Measurements from ENCODE around the gene MXD4.

The MXD4 gene

GRCh38 chr4:2261110-2261852, 628 bp downstream of the MXD4 start:
- peak in 1 of 2 experiments; percentile 61 for DNase-seq

GRCh38 chr4:2260344-2261109, 1.4 kb downstream of the MXD4 start:
- no peak for DNase-seq

DNA sequence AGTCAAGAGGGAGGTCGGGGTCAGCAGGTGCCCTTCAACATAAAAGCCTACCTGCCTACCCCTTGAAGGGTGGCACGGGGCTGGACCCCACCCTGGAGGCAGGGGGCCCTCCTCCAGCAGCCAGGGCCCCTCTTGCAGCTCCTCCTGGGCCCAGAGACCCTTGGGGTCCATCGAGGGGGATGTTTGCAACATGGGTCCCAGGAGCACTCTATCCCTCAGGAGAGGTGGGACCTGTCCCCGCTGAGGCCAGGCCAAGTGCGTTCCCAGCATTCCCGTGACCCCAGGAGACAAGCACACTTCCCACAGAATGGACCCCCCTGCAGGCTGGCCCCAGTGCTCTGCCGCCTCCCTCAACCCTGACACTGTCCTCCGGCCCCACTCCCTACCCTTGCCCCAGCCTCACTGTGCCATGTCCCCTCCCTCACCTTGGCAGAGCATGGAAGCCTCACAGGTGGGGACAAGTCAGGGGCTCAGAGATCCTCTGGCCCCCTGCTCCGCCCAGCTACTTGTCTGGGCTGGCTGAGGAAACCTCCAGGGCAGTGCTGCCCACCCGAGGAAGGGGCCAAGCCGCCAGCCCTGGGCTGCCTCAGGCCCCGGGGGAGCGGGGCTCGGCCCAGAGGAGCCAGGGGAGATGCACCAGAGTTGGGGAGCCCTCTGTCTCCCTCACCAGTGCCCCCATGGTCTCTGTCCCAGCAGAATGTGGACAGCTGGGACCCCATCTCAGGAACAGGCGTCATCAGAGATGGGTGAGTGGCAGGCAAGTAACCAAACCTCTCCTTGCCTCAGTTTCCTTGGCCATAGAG, 2.2 kb downstream of the MXD4 start:
- DNase-seq, result no peak

DNA sequence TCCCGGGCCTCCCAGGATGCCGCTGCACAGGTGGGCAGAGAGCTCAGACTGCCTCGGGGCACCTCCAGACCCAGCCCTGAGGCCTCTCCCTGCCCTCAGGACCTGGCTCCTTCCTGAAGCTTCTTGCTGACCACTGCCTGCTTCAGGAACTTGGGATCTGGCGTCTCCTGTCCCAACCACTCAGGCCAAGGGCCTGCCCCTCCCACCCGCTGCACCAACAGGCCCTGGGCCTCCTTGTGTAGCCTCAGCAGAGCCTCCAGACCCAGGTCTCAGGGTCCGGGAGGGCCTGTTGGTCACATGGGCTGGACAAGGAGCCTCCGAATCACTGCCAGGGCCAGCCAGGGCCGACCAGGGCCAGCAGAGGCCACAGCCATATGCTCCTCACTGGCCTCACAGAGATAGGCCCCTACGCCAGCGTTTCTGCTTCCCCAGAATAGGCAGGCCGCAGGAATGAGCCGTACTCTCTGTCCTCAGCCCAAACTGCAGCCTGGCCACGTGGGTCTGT, 2.8 kb downstream of the MXD4 start:
- no peak for DNase-seq

DNA sequence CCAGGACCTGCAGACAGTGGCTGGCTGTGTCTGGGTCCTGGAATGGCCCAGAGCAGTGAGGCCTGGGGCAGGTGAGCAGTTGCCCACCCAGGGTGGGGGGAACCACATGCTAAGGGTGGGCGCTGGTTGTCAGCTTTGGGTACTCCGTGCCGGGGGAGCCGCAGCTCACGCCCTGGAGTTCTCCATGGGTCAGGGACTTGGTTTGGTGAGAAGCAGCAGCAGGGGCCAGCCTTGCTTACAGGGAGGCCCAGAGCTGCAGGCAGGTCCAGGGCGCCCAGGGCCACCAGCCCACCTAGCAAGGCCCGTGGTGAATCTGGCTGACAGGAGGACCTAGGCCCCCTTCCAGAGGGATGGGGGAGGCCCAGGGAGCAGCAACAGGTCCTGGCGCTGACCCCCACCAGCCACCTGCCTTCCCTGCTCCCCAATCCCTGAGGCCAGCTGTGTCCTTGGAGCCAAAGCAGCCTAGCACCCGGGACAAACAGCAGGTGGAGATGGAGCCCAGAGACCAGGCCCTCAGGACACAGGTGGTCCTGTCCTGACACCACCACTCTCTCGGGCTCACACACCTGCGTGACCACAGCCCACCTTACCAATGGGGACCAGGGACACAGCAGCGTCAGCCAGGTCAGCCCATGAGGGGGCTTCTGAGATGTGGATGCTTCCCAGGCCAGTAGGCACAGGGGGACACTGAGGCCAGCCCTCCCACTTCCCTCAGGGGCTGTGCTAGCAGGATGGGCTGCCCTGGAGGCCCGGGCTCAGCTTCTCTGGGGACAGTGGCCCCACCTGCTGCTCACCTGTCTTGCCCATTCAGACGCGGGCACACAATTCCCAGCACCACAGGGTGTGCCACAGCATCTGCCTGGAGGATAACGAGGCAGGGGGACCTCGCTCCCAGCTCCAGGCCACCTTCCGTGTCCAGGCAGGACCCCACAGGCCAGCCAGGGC, 3.5 kb downstream of the MXD4 start:
- DNase-seq, result no peak

DNA sequence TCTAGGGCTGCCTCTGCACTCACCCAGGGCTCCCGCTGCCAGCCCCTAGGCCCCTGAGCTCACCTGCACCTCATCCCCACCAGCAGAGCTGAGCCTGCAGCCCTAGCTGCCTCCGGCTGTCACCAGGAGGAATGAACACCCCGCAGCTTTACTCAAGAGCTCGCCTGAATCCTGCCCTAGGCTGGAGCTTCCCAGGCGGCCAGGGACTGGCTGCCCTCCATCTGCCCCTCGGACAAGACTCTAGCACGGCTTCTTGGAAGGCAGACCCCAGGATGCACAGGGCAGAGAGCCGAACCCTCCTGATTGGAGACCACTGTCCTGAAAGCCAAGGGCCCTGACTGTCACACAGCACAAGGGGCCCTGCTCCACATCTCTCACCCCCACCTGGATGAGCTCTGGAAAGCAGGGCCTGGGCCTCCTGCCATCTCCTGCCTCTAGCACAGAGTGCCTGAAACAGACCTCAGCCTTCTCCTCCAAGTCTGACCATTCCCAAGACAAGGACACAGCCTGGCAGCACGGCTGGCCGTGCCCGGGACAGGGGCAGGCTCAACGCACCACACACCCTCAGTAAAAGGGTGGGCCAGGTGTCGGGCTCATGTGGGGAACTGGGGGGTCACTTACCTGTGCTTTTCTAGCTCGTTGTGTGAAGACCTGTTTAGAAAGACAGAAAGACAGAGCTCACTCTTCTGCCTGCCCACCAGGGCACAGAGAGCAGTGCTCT, 4.4 kb downstream of the MXD4 start:
- DNase-seq, result no peak

DNA sequence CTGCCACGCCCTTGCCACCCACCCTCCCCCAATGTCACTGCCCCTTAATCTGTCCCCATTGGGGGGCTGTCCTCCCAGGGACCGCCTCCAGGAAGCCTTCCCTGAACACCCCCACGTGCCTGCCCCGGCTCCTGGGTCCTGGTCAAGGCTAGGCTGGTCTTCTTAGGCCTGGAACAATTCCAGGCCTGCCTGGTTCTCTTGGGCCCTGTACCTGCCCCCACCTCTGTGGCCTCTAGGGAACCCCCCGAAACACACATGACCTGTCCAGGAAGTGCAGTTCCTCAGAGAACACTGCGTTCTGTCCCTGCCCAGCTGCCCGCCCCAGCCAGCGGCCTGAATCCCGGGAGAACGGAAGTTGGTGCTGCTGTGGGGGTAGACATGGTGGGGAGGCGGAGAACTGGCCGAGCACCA, 5.1 kb downstream of the MXD4 start:
- no peak for DNase-seq

DNA sequence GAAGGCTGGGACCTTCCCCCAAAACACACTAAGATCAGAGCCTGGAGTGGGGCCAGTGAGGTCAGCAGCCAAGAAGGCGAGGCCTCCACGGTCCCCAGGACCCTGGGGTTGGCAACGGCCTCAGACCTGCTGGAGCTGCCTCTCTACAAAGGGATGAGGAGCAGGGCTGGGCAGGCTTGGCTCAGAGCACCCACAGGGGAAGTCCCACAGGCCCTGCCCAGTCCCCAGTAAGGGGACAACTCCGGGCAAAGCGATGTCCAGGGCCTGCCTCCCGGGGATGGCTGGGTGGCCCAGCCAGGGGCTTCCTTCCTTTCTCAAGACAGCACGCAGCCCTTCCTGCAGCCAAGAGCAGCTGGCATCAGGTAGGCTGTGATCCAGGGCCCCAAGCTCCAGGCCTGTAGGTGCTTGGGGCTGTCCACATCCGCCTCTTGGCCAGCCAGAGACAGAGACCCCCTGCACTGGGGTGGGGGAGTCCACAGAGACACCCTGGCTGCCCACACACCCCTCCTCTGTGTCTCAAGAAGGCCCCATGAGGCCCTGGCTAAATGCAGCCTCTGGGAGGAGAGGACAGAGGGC, 5.7 kb downstream of the MXD4 start:
- DNase-seq, result no peak

- no peak for DNase-seq
These were observed 6.3 kb downstream of the MXD4 start for GRCh38 chr4:2255501-2256155.

GRCh38 chr4:2254665-2255500, 7.0 kb downstream of the MXD4 start:
- DNase-seq, result no peak

DNA sequence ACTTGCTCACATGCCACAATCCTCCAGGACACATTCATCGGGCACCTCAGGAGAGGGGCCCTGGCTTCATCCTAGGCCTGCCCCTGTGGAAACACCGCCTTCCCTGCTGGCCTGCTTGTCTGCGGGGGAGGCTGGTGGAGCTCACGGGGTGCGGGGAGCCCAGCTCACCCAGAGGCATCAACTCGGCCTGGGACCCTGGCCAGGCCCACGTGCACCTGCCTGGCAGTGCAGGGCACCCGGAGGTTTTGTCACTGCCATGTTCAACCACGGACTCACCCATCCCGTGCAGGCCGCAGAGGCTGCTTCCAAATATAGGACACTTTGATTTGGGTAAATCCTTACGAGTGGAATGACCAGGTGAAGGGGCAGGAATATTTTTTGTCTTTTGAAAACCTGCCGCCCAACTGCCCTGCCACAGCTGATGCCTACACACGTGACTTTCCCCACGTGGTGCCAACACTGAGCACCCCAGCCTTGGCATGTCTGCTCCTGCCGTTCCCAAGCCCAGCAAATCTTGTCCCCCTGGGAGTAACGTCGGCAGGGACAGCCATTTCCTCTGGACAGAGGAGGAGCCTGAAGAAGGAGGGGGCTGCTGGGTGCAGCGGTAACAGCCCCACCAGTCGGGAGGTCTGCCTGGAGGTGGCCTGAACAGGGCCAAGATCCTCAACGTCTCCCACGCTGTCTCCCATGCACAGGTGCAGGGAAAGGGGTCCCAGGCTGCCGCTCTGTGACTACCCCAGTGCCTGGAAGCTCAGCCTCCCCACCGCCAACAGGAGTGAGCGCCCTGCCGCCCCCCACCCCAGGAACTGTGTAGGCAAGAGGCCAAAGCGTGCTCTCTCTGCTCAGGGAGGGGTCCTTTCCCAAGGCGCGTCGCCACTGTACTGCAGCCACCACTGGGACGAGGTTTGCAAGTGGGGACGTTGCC, 8.5 kb downstream of the MXD4 start:
- no peak for DNase-seq

DNA sequence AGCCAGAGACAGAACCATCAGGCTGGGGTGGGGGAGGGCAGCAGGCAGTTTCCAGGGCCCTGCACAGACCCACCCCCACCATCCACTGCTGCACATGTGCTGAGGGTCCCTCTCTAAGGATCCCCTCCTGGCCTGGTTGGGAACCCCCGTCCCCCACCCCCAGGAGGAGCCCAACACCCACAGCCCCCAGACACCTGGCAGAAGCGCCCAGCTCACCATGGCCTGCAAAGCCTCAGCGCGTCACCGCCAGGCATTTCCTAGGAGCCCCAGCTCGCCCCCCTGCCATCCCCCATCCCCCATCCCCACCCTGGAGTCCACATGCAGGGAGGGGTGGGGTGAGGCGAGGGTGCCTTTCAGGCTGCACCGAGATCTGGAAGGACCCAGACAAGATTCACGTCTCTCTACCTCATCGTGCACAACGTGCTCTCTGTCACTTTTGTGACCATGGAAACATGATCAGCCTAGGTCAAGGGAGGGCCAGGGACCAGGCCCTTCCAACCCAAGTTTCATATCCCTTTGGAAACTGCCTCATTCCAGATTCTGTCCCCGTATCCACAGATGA, 9.3 kb downstream of the MXD4 start:
- no peak for DNase-seq

DNA sequence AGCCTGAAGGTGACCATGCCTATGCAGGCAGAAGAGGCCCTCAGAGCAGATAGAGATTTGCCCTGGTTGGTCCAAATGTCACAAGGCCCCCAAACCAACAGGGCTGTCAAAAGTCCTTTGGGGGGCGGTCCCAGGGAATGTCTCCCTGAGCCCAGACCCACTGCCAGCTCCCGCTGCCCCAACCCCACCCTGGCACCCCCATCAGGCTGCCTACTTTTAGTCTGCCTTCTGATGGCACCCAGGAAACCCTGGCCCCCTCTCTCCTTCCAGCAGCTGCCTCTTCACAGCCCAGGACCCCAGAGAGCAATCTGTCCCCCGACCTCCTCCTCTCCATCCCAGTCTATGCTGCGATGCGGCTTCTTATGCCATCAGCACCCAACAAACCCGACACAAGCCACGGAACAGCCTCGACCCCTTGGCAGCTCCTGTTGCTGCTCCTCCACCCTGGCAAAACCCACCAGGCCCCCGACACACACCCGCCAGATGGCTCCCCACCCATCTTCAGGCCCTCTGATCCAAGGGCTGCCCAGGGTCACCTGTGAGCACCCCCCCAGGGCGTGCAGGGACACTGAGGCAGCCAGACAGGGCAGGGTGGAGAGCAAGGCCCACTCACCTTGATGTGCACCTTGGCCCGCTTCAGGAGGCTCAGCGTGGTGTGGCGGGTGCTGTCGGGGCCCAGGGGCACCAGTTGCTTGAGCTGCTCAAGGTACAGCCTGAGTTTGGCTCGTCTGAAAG, 9.9 kb downstream of the MXD4 start:
- no peak for DNase-seq

DNA sequence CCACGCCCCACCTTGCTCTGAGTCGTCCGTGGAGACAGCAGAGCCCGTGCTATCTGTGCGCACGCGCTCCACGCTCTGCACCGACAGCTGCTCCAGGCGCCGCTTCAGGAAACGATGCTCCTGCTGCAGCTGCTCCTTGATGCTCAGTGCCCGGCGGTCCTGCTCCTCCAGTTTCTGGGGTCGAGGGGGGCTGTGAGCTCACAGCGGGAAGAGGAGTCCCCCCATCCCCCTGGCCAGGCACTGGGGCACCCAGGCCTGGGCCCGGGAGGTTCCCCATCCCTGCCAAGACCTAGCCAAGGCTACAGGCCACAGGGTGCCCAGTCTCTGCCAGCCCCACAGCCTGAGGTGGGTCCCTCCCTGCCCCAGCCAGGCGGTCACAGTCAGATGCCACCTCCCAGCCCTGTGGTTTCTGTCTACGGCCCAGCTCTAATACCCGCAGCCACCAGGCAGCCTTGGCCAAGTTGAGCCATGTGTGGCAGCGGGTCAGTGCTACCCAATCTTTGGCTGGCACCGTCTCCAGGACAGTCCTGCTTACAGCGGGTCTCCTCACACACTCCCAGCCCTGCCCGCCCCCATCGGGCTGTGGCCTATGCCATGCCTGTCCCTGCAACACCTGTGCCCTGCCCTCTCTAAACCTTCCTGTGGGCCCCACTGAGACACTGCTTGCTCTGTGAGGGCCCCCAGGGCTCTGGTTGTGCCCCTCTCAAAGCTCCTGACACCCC, 10.7 kb downstream of the MXD4 start:
- DNase-seq, result no peak

- DNase-seq, result no peak
These were observed 11.4 kb downstream of the MXD4 start for GRCh38 chr4:2250357-2251072.
